HepG2 (cell line): ENCODE results near the gene JPT2. TPM values are rescaled to one million over a fixed set of nuclear protein-coding genes. Genes with fewer than 3 reads are reported as not detected.

ENCODE experiments used
- BCL3 ChIP-seq: sonication (generic); formaldehyde crosslinking; IDR thresholded peaks from 2 replicates; pipeline ENCODE4 v1.5.1; 2020; ENCODE audit warnings: mild to moderate bottlenecking, missing genetic modification reagents, moderate library complexity
- BHLHE40 ChIP-seq: IDR thresholded peaks from 2 replicates; pipeline ENCODE4 v1.6.1; 2011; ENCODE audit warnings: low read length, improper control_type of control experiment
- CBFB ChIP-seq: sonication (generic); formaldehyde crosslinking; IDR thresholded peaks from 2 replicates; pipeline ENCODE4 v1.4.0; 2020; ENCODE audit warnings: missing genetic modification reagents
- CSRNP1 ChIP-seq: sonication (generic); formaldehyde crosslinking; IDR thresholded peaks from 2 replicates; pipeline ENCODE4 v1.8.1; 2023; ENCODE audit warnings: mild to moderate bottlenecking, missing genetic modification reagents
- HNF4A ChIP-seq: sonication (generic); formaldehyde crosslinking; IDR thresholded peaks from 2 replicates; pipeline ENCODE4 v1.4.0; 2020; ENCODE audit warnings: missing genetic modification reagents
- KIAA2018 ChIP-seq: sonication (generic); formaldehyde crosslinking; IDR thresholded peaks from 2 replicates; pipeline ENCODE4 v1.5.0; 2020; ENCODE audit warnings: mild to moderate bottlenecking, missing genetic modification reagents, borderline replicate concordance
- MTF1 ChIP-seq: sonication (generic); formaldehyde crosslinking; IDR thresholded peaks from 2 replicates; pipeline ENCODE4 v1.5.0; 2020; ENCODE audit warnings: missing genetic modification reagents
- NAIF1 ChIP-seq: sonication (generic); formaldehyde crosslinking; IDR thresholded peaks from 2 replicates; pipeline ENCODE4 v1.5.0; 2020; ENCODE audit warnings: mild to moderate bottlenecking, missing genetic modification reagents, borderline replicate concordance
- NCOR1 ChIP-seq: fragments of 200-600 bp; sonication (generic); IDR thresholded peaks from 2 replicates; pipeline ENCODE4 v1.7.0; 2017; ENCODE audit warnings: antibody characterized with exemption, low read length, borderline replicate concordance
- SCMH1 ChIP-seq: sonication (generic); formaldehyde crosslinking; IDR thresholded peaks from 2 replicates; pipeline ENCODE4 v1.9.0; 2021; ENCODE audit warnings: missing genetic modification reagents, mild to moderate bottlenecking, borderline replicate concordance
- SMAD3 ChIP-seq: sonication (generic); formaldehyde crosslinking; IDR thresholded peaks from 2 replicates; pipeline ENCODE4 v1.4.0; 2020; ENCODE audit warnings: missing genetic modification reagents
- TAF15 ChIP-seq: fragments of 200-400 bp; formaldehyde crosslinking; IDR thresholded peaks from one replicate; pipeline ENCODE4 v1.6.1; 2018; ENCODE audit warnings: mild to moderate bottlenecking, low read depth, low read length; ENCODE audit not compliant: poor library complexity, severe bottlenecking
- THAP8 ChIP-seq: sonication (generic); formaldehyde crosslinking; IDR thresholded peaks from 2 replicates; pipeline ENCODE4 v1.5.1; 2020; ENCODE audit warnings: missing genetic modification reagents, mild to moderate bottlenecking, borderline replicate concordance
- ZNF552 ChIP-seq: sonication (generic); formaldehyde crosslinking; IDR thresholded peaks from 2 replicates; pipeline ENCODE4 v1.9.0; 2022; ENCODE audit warnings: missing genetic modification reagents, mild to moderate bottlenecking, borderline replicate concordance
- ZNF605 ChIP-seq: sonication (generic); formaldehyde crosslinking; IDR thresholded peaks from 2 replicates; pipeline ENCODE4 v1.8.0; 2022; ENCODE audit warnings: mild to moderate bottlenecking, missing genetic modification reagents
- ZNF749 ChIP-seq: sonication (generic); formaldehyde crosslinking; IDR thresholded peaks from 2 replicates; pipeline ENCODE4 v1.8.0; 2022; ENCODE audit warnings: mild to moderate bottlenecking, missing genetic modification reagents, moderate library complexity, borderline replicate concordance
- ZNF775 ChIP-seq: sonication (generic); formaldehyde crosslinking; IDR thresholded peaks from 2 replicates; pipeline ENCODE4 v1.4.0; 2020; ENCODE audit warnings: missing genetic modification reagents, mild to moderate bottlenecking, moderate library complexity, borderline replicate concordance
- ZSCAN9 ChIP-seq: IDR thresholded peaks from 2 replicates; pipeline ENCODE4 v1.6.1; 2016; ENCODE audit warnings: borderline replicate concordance
- polyA plus RNA-seq, 8 experiments: library from polyadenylated mRNA; depleted of rRNA in 3 of 8; stranded (reverse) in 7 of 8; unstranded in 1 of 8; fragments of >200 nt; fragmentation: Illumina TruSeq in 4 of 8; extraction: Trizol in 4 of 8; gene quantifications; 2 replicates each; pipeline versions ENCODE4 v1.2.1 to v1.2.3, GENCODE V29; 2011 to 2016; ENCODE audit warnings: low read depth in 4 of 8, missing spikeins in 1 of 8, mixed read lengths in 1 of 8; ENCODE audit not compliant: insufficient read depth in 1 of 8
- total RNA-seq, 5 experiments: library from RNA; depleted of rRNA; stranded (reverse); fragments of >200 nt; fragmentation: Illumina TruSeq; extraction: Trizol; gene quantifications; 2 replicates each; pipeline ENCODE4 v1.2.3, GENCODE V29; 2016; ENCODE audit warnings: low read depth in 1 of 5

Gene JPT2
- total and polyA plus RNA-seq, 2 of the 13 experiments (the other 11 are each of a cell fraction or from before 2014, with no cell fraction given) = 53.5 to 89.4 TPM

GRCh38 chr16:1677942-1678499, at the start of gene JPT2 (continued):
- TF ChIP-seq BCL3 (CRISPR knock-in tag) (no peak), SMAD3 (CRISPR knock-in tag) (no peak), ZNF605 (CRISPR knock-in tag) (no peak), HNF4A (no peak), ZSCAN9 (CRISPR knock-in tag) (peak; percentile 34; the same call in 1 of the 2 replicates), ZNF552 (CRISPR knock-in tag) (no peak), THAP8 (CRISPR knock-in tag) (no peak), SCMH1 (CRISPR knock-in tag) (no peak), CSRNP1 (CRISPR knock-in tag) (no peak), KIAA2018 (CRISPR knock-in tag) (no peak), CBFB (CRISPR knock-in tag) (no peak), NCOR1 (no peak), NAIF1 (CRISPR knock-in tag) (no peak), ZNF749 (CRISPR knock-in tag) (peak; percentile 51; the same call in 1 of the 2 replicates), ZNF775 (CRISPR knock-in tag) (no peak), TAF15 (no peak), BHLHE40 (no peak), MTF1 (CRISPR knock-in tag) (no peak)
